MM.1S (cell line): ENCODE measurements around the gene MYO1E.

ENCODE experiments used
- DNase-seq: peaks from one replicate; pipeline ENCODE4 v3.0.0-alpha.2; 2015
- H2AFZ ChIP-seq: fragments of 300-600 bp; sonication (generic); 2 replicates; pipeline ENCODE4 v1.6.0; 2016; ENCODE audit warnings: antibody characterized with exemption, low read length
- H3F3A ChIP-seq: fragments of 300-600 bp; sonication (generic); 2 replicates; pipeline ENCODE4 v1.6.1; 2016; ENCODE audit warnings: mild to moderate bottlenecking, antibody characterized with exemption, low read length, moderate library complexity, mixed read lengths; ENCODE audit not compliant: insufficient read depth
- H3K27ac ChIP-seq: fragments of 300-600 bp; sonication (generic); 2 replicates; pipeline ENCODE4 v1.5.1; 2016; ENCODE audit warnings: mild to moderate bottlenecking, low read length
- H3K27me3 ChIP-seq: fragments of 300-600 bp; sonication (generic); replicated peaks from 2 replicates; pipeline ENCODE4 v1.6.0; 2016; ENCODE audit warnings: low read length; ENCODE audit not compliant: insufficient read depth
- H3K36me3 ChIP-seq: fragments of 300-600 bp; sonication (generic); replicated peaks from 2 replicates; pipeline ENCODE4 v1.6.1; 2016; ENCODE audit warnings: mild to moderate bottlenecking, low read length, mixed read lengths; ENCODE audit not compliant: insufficient read depth
- H3K4me1 ChIP-seq: fragments of 300-600 bp; sonication (generic); 2 replicates; pipeline ENCODE4 v1.6.1; 2016; ENCODE audit warnings: low read length, mixed read lengths
- H3K4me2 ChIP-seq: fragments of 300-600 bp; sonication (generic); 2 replicates; pipeline ENCODE4 v1.6.0; 2016; ENCODE audit warnings: low read depth, low read length
- H3K4me3 ChIP-seq: fragments of 300-600 bp; sonication (generic); 2 replicates; pipeline ENCODE4 v1.5.1; 2016; ENCODE audit warnings: low read length, mixed read lengths
- H3K79me2 ChIP-seq: fragments of 300-600 bp; sonication (generic); 2 replicates; pipeline ENCODE4 v1.6.1; 2016; ENCODE audit warnings: mixed run types, low read length, mixed read lengths
- H3K9ac ChIP-seq: fragments of 300-600 bp; sonication (generic); 2 replicates; pipeline ENCODE4 v1.6.1; 2016; ENCODE audit warnings: low read length, mixed read lengths
- H3K9me2 ChIP-seq: fragments of 300-600 bp; sonication (generic); replicated peaks from 2 replicates; pipeline ENCODE4 v1.6.1; 2016; ENCODE audit warnings: mild to moderate bottlenecking, low read length, mixed read lengths; ENCODE audit not compliant: insufficient read depth
- H3K9me3 ChIP-seq: fragments of 300-600 bp; sonication (generic); replicated peaks from 2 replicates; pipeline ENCODE4 v1.6.1; 2016; ENCODE audit warnings: mild to moderate bottlenecking, low read length, mixed read lengths; ENCODE audit not compliant: insufficient read depth
- H4K20me1 ChIP-seq: fragments of 300-600 bp; sonication (generic); 2 replicates; pipeline ENCODE4 v1.6.1; 2016; ENCODE audit warnings: mild to moderate bottlenecking, low read length, moderate library complexity, mixed read lengths; ENCODE audit not compliant: insufficient read depth
- CTCF ChIP-seq: fragments of 300-600 bp; sonication (generic); IDR thresholded peaks from 2 replicates; pipeline ENCODE4 v1.5.1; 2016; ENCODE audit warnings: antibody characterized with exemption, low read length, mixed read lengths
- EZH2 ChIP-seq: fragments of 300-600 bp; sonication (generic); optimal IDR thresholded peaks from 2 replicates; pipeline ENCODE3; 2017; ENCODE audit warnings: low read depth, mild to moderate bottlenecking, antibody characterized with exemption, low read length, mixed read lengths
- EZH2phosphoT487 ChIP-seq: fragments of 300-600 bp; sonication (generic); IDR thresholded peaks from 2 replicates; pipeline ENCODE4 v1.6.1; 2018; ENCODE audit warnings: antibody characterized with exemption, low read length

The MYO1E gene

GRCh38 chr15:59185725-59186124, 186.9 kb downstream of the MYO1E start:
- Histone ChIP-seq H3K27ac (no peak overlapping the region), H3K4me3 (no peak overlapping the region), H3K79me2 (no peaks in the 10 kb centered on the region), H4K20me1 (no peaks in the 10 kb centered on the region), H3F3A (no peaks in the 10 kb centered on the region), H3K4me1 (no peaks in the 10 kb centered on the region), H2AFZ (no peak overlapping the region), H3K36me3 (no peaks in the 10 kb centered on the region), H3K9ac (no peak overlapping the region), H3K9me3 (no peaks in the 10 kb centered on the region; the same call in 1 of the 2 replicates), H3K4me2 (no peak overlapping the region), H3K27me3 (no peaks in the 10 kb centered on the region), H3K9me2 (no peaks in the 10 kb centered on the region)
- DNase-seq: no peak
- no peak for TF ChIP-seq EZH2
- TF ChIP-seq EZH2phosphoT487: no peak
- TF ChIP-seq CTCF: no peak

- no peak overlapping the region for H3K9ac ChIP-seq
- no peaks in the 10 kb centered on the region for H4K20me1 ChIP-seq
- no peaks in the 10 kb centered on the region for H3F3A ChIP-seq
- no peak for TF ChIP-seq EZH2
- no peak for TF ChIP-seq CTCF
- TF ChIP-seq EZH2phosphoT487: no peak
- H3K27ac ChIP-seq: no peak overlapping the region
- no peak overlapping the region for H2AFZ ChIP-seq
- no peaks in the 10 kb centered on the region for H3K27me3 ChIP-seq
- no peaks in the 10 kb centered on the region for H3K79me2 ChIP-seq
- no peaks in the 10 kb centered on the region for H3K4me1 ChIP-seq
- DNase-seq: no peak
- H3K4me2 ChIP-seq: no peak overlapping the region
- H3K4me3 ChIP-seq: no peak overlapping the region
- H3K9me2 ChIP-seq: no peaks in the 10 kb centered on the region
- H3K36me3 ChIP-seq: no peaks in the 10 kb centered on the region
- H3K9me3 ChIP-seq: no peaks in the 10 kb centered on the region; the same call in 1 of the 2 replicates
Observed at GRCh38 chr15:59180945-59181600, 191.6 kb downstream of the MYO1E start.

- Histone ChIP-seq H3K27ac (no peak overlapping the region), H3K9ac (no peak overlapping the region), H3K79me2 (no peaks in the 10 kb centered on the region), H4K20me1 (no peaks in the 10 kb centered on the region), H3F3A (no peaks in the 10 kb centered on the region), H3K9me2 (no peaks in the 10 kb centered on the region), H3K27me3 (no peaks in the 10 kb centered on the region), H3K36me3 (no peaks in the 10 kb centered on the region), H2AFZ (no peak overlapping the region), H3K4me2 (no peak overlapping the region), H3K4me3 (no peak overlapping the region), H3K4me1 (no peaks in the 10 kb centered on the region), H3K9me3 (no peaks in the 10 kb centered on the region; the same call in 1 of the 2 replicates)
- DNase-seq: no peak
- no peak for TF ChIP-seq EZH2
Observed at GRCh38 chr15:59179717-59180116, 193.0 kb downstream of the MYO1E start.

GRCh38 chr15:59178151-59178695, 194.4 kb downstream of the MYO1E start:
- no peaks in the 10 kb centered on the region for H3K4me1 ChIP-seq
- no peaks in the 10 kb centered on the region for H3K9me2 ChIP-seq
- no peaks in the 10 kb centered on the region for H3K36me3 ChIP-seq
- H3F3A ChIP-seq: no peaks in the 10 kb centered on the region
- no peaks in the 10 kb centered on the region; the same call in 1 of the 2 replicates for H3K9me3 ChIP-seq
- no peak overlapping the region for H3K27ac ChIP-seq
- DNase-seq: no peak
- no peaks in the 10 kb centered on the region for H3K79me2 ChIP-seq
- no peak overlapping the region for H2AFZ ChIP-seq
- H3K4me3 ChIP-seq: no peak overlapping the region
- no peaks in the 10 kb centered on the region for H4K20me1 ChIP-seq
- no peak overlapping the region for H3K4me2 ChIP-seq
- TF ChIP-seq EZH2phosphoT487: no peak
- no peak for TF ChIP-seq EZH2
- no peak for TF ChIP-seq CTCF
- H3K27me3 ChIP-seq: no peaks in the 10 kb centered on the region
- no peak overlapping the region for H3K9ac ChIP-seq
